Epithelial cell of proximal tubule (primary cell): ENCODE measurements around the gene FERMT2. TPM values are rescaled to one million over a fixed set of nuclear protein-coding genes. Genes with fewer than 3 reads are reported as not detected.

ENCODE experiments used
- DNase-seq: peaks from one replicate; pipeline ENCODE4 v3.0.0-alpha.2; 2011; ENCODE audit warnings: low read depth
- H3K4me3 ChIP-seq: 2 replicates; pipeline ENCODE4 v1.5.1; 2011; ENCODE audit warnings: low read depth, mild to moderate bottlenecking, low read length
- CTCF ChIP-seq: conservative IDR thresholded peaks from 2 replicates; pipeline ENCODE4 v1.5.1; 2012; ENCODE audit warnings: low read depth, mild to moderate bottlenecking, low read length
- total RNA-seq: library from RNA; depleted of rRNA; stranded (reverse); fragments of >200 nt; gene quantifications from 2 replicates; pipeline ENCODE4 v1.2.3, GENCODE V29; 2015

FERMT2 gene
- total RNA-seq, 1 donor from 2014 or later, result 60.1 TPM

GRCh38 chr14:52836063-52836462 is 114.8 kb downstream of the FERMT2 start:
- DNase-seq, result no peak
- no peak for TF ChIP-seq CTCF
- no peak overlapping the region for H3K4me3 ChIP-seq

DNA sequence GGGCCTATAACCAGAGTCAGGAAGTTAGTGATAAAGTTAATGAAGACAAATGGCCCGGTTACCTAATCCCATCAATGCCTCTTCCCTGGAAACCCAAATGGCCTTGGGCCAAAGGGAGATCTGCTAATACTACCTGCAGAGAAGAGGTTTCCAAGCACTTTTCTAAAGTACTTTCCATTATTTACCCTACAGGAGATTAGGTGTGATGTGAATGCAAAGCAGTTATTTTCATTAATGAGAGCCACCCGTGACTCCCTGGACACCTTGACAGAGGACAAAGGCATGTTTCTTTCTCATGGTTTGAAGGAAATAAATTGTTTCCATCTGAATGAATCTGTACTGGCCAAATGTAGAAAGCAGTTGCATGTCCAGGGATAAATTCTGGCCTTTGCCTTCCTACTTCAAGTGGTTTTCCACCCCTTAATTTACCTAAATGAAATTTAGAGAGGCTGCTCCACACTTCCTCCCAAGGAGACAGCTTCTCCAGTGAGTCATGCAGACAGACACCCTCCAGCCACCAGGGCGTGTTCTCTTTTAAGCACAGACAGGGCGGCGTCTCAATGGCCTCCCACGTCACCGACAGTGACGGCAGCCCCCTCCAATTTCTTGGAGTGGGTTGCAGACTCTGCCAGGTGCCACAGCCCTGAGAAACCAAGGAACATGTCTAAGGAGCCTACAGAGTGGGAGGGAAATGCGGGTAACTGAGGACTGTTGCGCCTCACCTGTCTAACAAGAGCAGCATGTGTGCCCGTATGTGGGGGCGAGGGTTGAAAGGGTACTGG is 115.5 kb downstream of the FERMT2 start:
- H3K4me3 ChIP-seq, result no peak overlapping the region
- no peak for DNase-seq
- no peak for TF ChIP-seq CTCF

- H3K4me3 ChIP-seq, result no peak overlapping the region
- no peak for DNase-seq
- no peak for TF ChIP-seq CTCF
Measured at GRCh38 chr14:52834440-52834842, 116.4 kb downstream of the FERMT2 start.

DNA sequence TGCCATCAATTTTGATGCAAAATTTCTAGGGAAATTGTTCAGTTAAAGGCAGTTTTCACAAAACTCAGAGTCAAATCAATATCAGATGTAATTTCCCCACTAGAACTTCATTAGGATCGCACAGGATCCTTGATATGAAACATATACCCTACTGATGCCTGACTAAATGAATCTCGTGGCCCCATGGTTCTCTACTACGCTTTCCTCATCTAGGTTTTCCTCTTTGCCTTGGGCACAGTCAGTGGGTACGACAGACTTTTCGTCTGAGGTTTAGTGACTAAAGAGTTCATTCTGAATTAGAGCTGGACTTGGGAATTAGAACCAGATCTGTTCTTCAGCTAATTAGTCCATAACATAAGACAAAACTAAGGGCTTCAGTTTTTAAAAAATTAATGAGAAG is 117.0 kb downstream of the FERMT2 start:
- no peak for DNase-seq
- H3K4me3 ChIP-seq, result no peak overlapping the region
- TF ChIP-seq CTCF, result no peak

DNA sequence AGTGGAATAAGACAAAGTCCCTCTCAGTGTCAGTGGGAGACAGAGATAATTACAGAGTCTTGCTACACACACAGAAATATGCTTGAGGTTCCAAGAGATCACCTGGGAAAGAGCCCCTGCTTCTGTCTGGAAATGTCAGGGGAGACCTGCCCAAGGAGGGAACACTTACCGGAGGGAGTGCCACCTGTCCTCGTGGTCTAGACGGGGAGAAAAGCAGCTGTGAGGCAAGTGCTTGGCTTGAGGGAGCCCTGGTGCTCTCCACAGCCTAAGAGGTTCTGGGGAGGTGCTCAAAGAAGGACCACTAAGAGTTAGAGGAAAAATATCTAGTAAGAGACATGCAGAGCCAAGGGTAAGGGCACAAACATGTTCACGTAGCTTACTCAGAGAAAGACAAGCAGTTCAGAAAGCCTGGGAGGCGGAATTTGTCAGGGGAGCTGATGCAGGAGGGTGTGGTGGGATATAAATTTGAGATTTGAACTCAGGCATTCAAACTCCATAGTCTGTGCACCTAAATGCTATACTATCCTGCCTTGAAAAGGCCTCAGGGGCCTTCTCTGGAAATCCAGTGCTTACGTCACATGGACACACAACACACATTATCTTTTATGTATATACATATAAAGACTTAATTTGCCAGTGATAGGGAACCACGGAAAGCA is 121.2 kb downstream of the FERMT2 start:
- no peak for TF ChIP-seq CTCF
- H3K4me3 ChIP-seq, result no peak overlapping the region
- DNase-seq, result no peak

DNA sequence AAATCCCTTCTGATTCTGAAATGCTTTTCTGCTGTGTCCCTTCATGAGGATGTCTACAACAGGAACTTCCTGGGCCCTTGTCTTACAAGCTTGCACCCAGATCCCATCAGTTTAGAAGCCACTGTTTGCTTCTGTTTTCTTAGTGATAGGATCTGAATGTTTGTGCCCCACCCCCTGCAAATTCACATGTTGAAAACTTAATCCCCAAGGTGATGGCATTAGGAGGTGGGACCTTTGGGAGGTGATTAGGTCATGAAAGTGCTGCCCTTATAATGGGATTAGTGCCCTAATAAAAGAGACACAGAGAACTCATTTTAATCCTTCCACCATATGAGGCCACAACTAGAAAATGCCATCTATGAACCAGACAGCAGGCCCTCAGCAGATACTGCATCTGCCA is 123.4 kb downstream of the FERMT2 start:
- no peak for DNase-seq
- TF ChIP-seq CTCF, result no peak
- no peak overlapping the region for H3K4me3 ChIP-seq
